Trophoblast cell (in vitro differentiated cells and primary cell): ENCODE measurements around the gene PDE4DIP.
"Not testable (repeated sequence)": the region's sequence is repeated elsewhere in the genome, so short reads cannot be mapped to it uniquely, and the experiment has no call there.

Source experiments
- DNase-seq, 2 donors: peaks; one replicate each; pipeline ENCODE4 v3.0.0-alpha.2; 2016
- H2AFZ ChIP-seq: 2 replicates; pipeline ENCODE4 v1.6.1; 2013; ENCODE audit warnings: low read length, moderate library complexity, mild to moderate bottlenecking; ENCODE audit not compliant: insufficient read depth, poor library complexity
- H2AK5ac ChIP-seq: 2 replicates; pipeline ENCODE4 v1.6.1; 2013; ENCODE audit warnings: mild to moderate bottlenecking, low read length
- H2BK120ac ChIP-seq: 2 replicates; pipeline ENCODE4 v1.6.1; 2013; ENCODE audit warnings: low read length, mild to moderate bottlenecking, moderate library complexity; ENCODE audit not compliant: insufficient read depth, poor library complexity
- H2BK12ac ChIP-seq: 2 replicates; pipeline ENCODE4 v1.6.1; 2013; ENCODE audit warnings: mild to moderate bottlenecking, low read length, moderate library complexity
- H2BK5ac ChIP-seq: 2 replicates; pipeline ENCODE4 v1.6.1; 2013; ENCODE audit warnings: low read length, low read depth, moderate library complexity, mild to moderate bottlenecking; ENCODE audit not compliant: poor library complexity
- H3K14ac ChIP-seq: 2 replicates; pipeline ENCODE4 v1.6.1; 2013; ENCODE audit warnings: mild to moderate bottlenecking, low read length
- H3K18ac ChIP-seq: 2 replicates; pipeline ENCODE4 v1.6.1; 2013; ENCODE audit warnings: mild to moderate bottlenecking, low read length
- H3K23ac ChIP-seq: 2 replicates; pipeline ENCODE4 v1.6.1; 2013; ENCODE audit warnings: low read length
- H3K27ac ChIP-seq: 2 replicates; pipeline ENCODE4 v1.5.1; 2013; ENCODE audit warnings: low read depth, mild to moderate bottlenecking, inconsistent platforms, low read length, moderate library complexity
- H3K27me3 ChIP-seq: 2 replicates; pipeline ENCODE4 v1.6.1; 2013; ENCODE audit warnings: inconsistent platforms, mild to moderate bottlenecking, low read length, moderate library complexity; ENCODE audit not compliant: insufficient read depth
- H3K36me3 ChIP-seq, 2 experiments: 1 replicate in 1 of 2; 2 replicates in 1 of 2; pipeline ENCODE4 v1.6.1; 2013; ENCODE audit warnings: low read length in 2 of 2, mild to moderate bottlenecking in 2 of 2, moderate library complexity in 1 of 2; ENCODE audit not compliant: insufficient read depth in 2 of 2, control insufficient read depth in 1 of 2
- H3K4ac ChIP-seq: 2 replicates; pipeline ENCODE4 v1.6.1; 2013; ENCODE audit warnings: low read depth, mild to moderate bottlenecking, low read length, moderate library complexity
- H3K4me1 ChIP-seq, 2 experiments: 1 replicate in 1 of 2; 2 replicates in 1 of 2; pipeline ENCODE4 v1.6.1; 2013; ENCODE audit warnings: low read length in 2 of 2, mild to moderate bottlenecking in 2 of 2, moderate library complexity in 1 of 2; ENCODE audit not compliant: insufficient read depth in 2 of 2, control insufficient read depth in 1 of 2
- H3K4me2 ChIP-seq: 2 replicates; pipeline ENCODE4 v1.6.1; 2013; ENCODE audit warnings: inconsistent platforms, mild to moderate bottlenecking, low read length, moderate library complexity
- H3K4me3 ChIP-seq: 2 replicates; pipeline ENCODE4 v1.5.1; 2013; ENCODE audit warnings: mild to moderate bottlenecking, low read depth, low read length, inconsistent platforms
- H3K79me1 ChIP-seq: one replicate; pipeline ENCODE4 v1.6.1; 2013; ENCODE audit warnings: low read length
- H3K79me2 ChIP-seq: 2 replicates; pipeline ENCODE4 v1.6.1; 2013; ENCODE audit warnings: low read length, mild to moderate bottlenecking; ENCODE audit not compliant: control insufficient read depth, insufficient read depth, poor library complexity
- H3K9ac ChIP-seq: 2 replicates; pipeline ENCODE4 v1.6.1; 2013; ENCODE audit warnings: mild to moderate bottlenecking, low read length
- H3K9me3 ChIP-seq: 2 replicates; pipeline ENCODE4 v1.6.1; 2013; ENCODE audit warnings: low read depth, mild to moderate bottlenecking, control low read depth, inconsistent platforms, low read length; ENCODE audit not compliant: insufficient read depth
- H4K12ac ChIP-seq: 2 replicates; pipeline ENCODE4 v1.6.1; 2013; ENCODE audit warnings: low read depth, mild to moderate bottlenecking, low read length, moderate library complexity
- H4K8ac ChIP-seq: 2 replicates; pipeline ENCODE4 v1.6.1; 2013; ENCODE audit warnings: low read depth, mild to moderate bottlenecking, low read length, moderate library complexity
- H4K91ac ChIP-seq: one replicate; pipeline ENCODE4 v1.6.1; 2013; ENCODE audit warnings: low read depth, mild to moderate bottlenecking, low read length, moderate library complexity
- WGBS: extraction: QIAGEN DNeasy Blood & Tissue Kit; methylation state at CpG from one replicate; pipeline ENCODE4 v1.1.7; 2013; ENCODE audit warnings: missing lambda C conversion rate; ENCODE audit not compliant: insufficient read length, insufficient coverage; ENCODE audit errors: extremely low coverage; 5-methylcytosine and 5-hydroxymethylcytosine counted together

Gene PDE4DIP

GRCh38 chr1:148992364-148992763, 148.1 kb downstream of the PDE4DIP start:
- H4K12ac ChIP-seq, H3K9ac ChIP-seq, H2AK5ac ChIP-seq, H4K91ac ChIP-seq, H2BK12ac ChIP-seq, H3K4me1 ChIP-seq, H2BK120ac ChIP-seq, H4K8ac ChIP-seq, H3K79me2 ChIP-seq, H3K4ac ChIP-seq, H3K9me3 ChIP-seq, H3K79me1 ChIP-seq, H2BK5ac ChIP-seq, H3K27ac ChIP-seq, H3K23ac ChIP-seq, H3K4me2 ChIP-seq, DNase-seq, H3K4me3 ChIP-seq, H3K36me3 ChIP-seq, H3K27me3 ChIP-seq, H2AFZ ChIP-seq, H3K14ac ChIP-seq, H3K18ac ChIP-seq: not testable (repeated sequence)
- whole genome bisulfite sequencing, result no CpG with 5 or more reads among the region's 2 CpGs

DNA sequence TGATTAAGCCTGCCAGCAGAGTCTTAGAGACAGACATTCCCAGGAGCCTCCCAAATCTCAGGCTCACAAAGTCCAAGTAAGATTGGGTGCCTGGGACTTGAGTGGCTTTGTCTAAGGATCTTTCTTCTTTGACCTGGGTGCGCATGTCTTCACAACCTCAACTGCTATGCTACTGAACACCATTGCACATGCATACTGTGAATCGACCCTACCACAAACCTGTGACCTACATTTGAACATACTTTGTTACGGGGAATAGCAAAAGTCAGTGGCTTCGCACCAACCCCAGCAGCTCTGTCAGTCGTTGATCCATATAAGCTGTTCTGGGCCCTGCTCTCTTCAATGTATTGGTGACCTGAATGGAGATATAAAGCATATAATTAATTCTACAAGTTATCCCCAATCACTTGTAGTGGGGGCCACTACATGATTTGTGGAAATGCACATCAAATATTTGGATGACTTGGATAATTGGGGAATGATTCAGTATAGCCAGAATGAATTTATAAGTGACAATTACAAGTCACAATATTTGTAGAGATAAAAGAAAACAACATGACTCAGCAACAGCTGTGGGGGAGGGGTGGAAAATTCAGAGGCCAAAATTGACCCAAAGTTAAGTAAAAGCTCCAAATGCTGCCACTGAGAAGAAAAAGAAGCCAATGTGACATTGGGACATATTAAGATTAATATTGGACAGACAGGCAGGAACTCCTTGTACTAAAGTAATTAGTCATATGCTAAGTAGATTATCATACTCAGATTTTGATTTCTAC, 152.4 kb downstream of the PDE4DIP start:
- H3K14ac ChIP-seq, H3K23ac ChIP-seq, H3K36me3 ChIP-seq, DNase-seq, H3K27me3 ChIP-seq, H3K18ac ChIP-seq, H3K79me1 ChIP-seq, H3K4me1 ChIP-seq, H4K12ac ChIP-seq, H2BK120ac ChIP-seq, H2AFZ ChIP-seq, H2BK12ac ChIP-seq, H3K9ac ChIP-seq, H2AK5ac ChIP-seq, H3K4me3 ChIP-seq, H3K27ac ChIP-seq, H3K9me3 ChIP-seq, H4K91ac ChIP-seq, H2BK5ac ChIP-seq, H3K4me2 ChIP-seq, H3K79me2 ChIP-seq, H4K8ac ChIP-seq, H3K4ac ChIP-seq: not testable (repeated sequence)
- no CpG with 5 or more reads among the region's 5 CpGs for WGBS

DNA sequence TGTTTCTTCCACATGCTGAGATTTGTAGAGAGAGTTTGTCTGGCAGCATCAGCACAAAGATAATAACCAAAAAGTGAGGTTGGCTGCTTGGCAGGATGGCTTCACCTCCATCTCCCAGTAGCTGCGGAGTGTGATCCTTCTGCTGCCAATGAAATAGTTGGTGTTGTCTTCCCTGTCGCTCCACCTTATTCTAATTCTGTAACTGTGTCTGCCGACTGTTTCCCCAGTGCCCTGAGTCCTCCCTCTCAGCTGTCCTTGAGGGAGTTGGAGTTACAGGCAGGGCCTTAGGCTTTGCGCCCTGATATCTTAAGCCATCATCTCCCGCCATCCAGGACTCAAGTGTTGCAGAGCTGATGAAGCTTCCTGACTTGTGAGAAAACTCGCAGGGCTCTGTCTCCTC, 153.2 kb downstream of the PDE4DIP start:
- DNase-seq, H2AFZ ChIP-seq, H3K4me2 ChIP-seq, H2BK12ac ChIP-seq, H4K12ac ChIP-seq, H4K8ac ChIP-seq, H3K36me3 ChIP-seq, H3K9me3 ChIP-seq, H2AK5ac ChIP-seq, H3K4me1 ChIP-seq, H2BK120ac ChIP-seq, H3K18ac ChIP-seq, H4K91ac ChIP-seq, H3K23ac ChIP-seq, H3K79me1 ChIP-seq, H3K27ac ChIP-seq, H3K14ac ChIP-seq, H3K79me2 ChIP-seq, H3K4ac ChIP-seq, H2BK5ac ChIP-seq, H3K27me3 ChIP-seq, H3K4me3 ChIP-seq, H3K9ac ChIP-seq: not testable (repeated sequence)
- WGBS, result no CpG with 5 or more reads among the region's 6 CpGs

GRCh38 chr1:149002664-149003063, 158.4 kb downstream of the PDE4DIP start:
- WGBS, result no CpG with 5 or more reads among the region's 8 CpGs

More at GRCh38 chr1:149002664-149003063, 158.4 kb downstream of the PDE4DIP start:
- not testable (repeated sequence) for H3K36me3 ChIP-seq, H2BK12ac ChIP-seq, H3K23ac ChIP-seq, H2BK5ac ChIP-seq, H3K4me1 ChIP-seq, H3K4me3 ChIP-seq, H3K9me3 ChIP-seq, H2AFZ ChIP-seq, H3K18ac ChIP-seq, DNase-seq, H2BK120ac ChIP-seq, H3K9ac ChIP-seq, H3K27ac ChIP-seq, H3K79me1 ChIP-seq, H3K27me3 ChIP-seq, H4K91ac ChIP-seq, H2AK5ac ChIP-seq, H3K79me2 ChIP-seq, H4K12ac ChIP-seq, H3K14ac ChIP-seq, H4K8ac ChIP-seq, H3K4me2 ChIP-seq, H3K4ac ChIP-seq
